Measurements from ENCODE around the gene PDE5A. TPM values are rescaled to one million over a fixed set of nuclear protein-coding genes. Genes with fewer than 3 reads are reported as not detected.

The PDE5A gene
- total and polyA plus RNA-seq, 10 of the 15 experiments (the other 5 are each of a cell fraction or from before 2014, with no cell fraction given): under 0.01 to 3.9 (median 0.26) TPM; not detected in 1

DNA sequence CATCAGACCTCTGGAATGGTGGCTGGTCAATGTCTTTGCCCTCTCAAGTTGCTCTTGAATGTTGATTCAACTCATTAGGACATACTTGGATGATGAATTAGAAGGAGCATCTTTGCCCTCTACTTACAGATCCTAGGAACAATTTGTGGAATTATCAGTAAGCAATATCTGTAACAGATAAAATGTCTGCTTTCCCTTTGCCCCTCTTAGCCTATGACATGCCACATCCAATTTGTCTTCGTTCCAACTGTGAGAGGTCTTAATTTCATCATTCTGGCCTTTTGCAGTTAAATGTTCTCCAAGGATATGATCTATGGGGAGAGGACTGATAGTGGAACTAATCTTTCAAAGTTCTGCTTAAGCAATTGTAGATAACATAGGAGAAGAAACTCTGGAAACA is 148.3 kb downstream of the PDE5A start:
- Histone ChIP-seq H3K27ac (ENCODE audit: control insufficient read depth, insufficient read depth) (no peak overlapping the region), H3K36me3 (ENCODE audit: control insufficient read depth in 2 of 2, insufficient read depth in 2 of 2, low read length in 1 of 2) (peaks cover 0 to 10% of the 10 kb centered on the region in 2 experiments; a peak in 3 of 4 replicates), H3K4me2 (ENCODE audit: control insufficient read depth, insufficient read depth) (no peak overlapping the region), H4K20me1 (ENCODE audit: control insufficient read depth, insufficient read depth) (no peaks in the 10 kb centered on the region), H3K9ac (ENCODE audit: control insufficient read depth, insufficient read depth, low read length) (no peak overlapping the region), H2AFZ (ENCODE audit: control insufficient read depth, low read depth, low read length) (no peak overlapping the region), H3K79me2 (ENCODE audit: control insufficient read depth, insufficient read depth, low read length) (no peaks in the 10 kb centered on the region), H3K9me3 (replicated peaks; ENCODE audit: control insufficient read depth, insufficient read depth, low read length) (no peaks in the 10 kb centered on the region), H3K4me3 (no peak overlapping the region), H3K4me1 (ENCODE audit: control insufficient read depth, insufficient read depth, low read length) (no peaks in the 10 kb centered on the region), H3K27me3 (replicated peaks in 1 of 2; ENCODE audit: control insufficient read depth in 2 of 2, insufficient read depth in 2 of 2, low read length in 1 of 2) (no peaks in the 10 kb centered on the region)
- ATAC-seq (no peak), DNase-seq (ENCODE audit: low read depth, low spot score) (no peak), FAIRE-seq (no peak)
- ChIA-PET CTCF (no interaction called here), SMC1A (ENCODE audit: uncharacterized antibody, unreplicated experiment) (no interaction called here), RAD21 (ENCODE audit: unreplicated experiment) (no interaction called here), POLR2A (no interaction called here)
- in situ Hi-C loops (cut with MboI) (no loop called here), intact Hi-C loops (cut with micrococcal nuclease; ENCODE audit: unreplicated experiment) (no loop called here)
- TF ChIP-seq TCF12 (IDR thresholded peaks at IDR 0.05; ENCODE audit: low read depth, low read length) (no peak), SMARCA5 (IDR thresholded peaks at IDR 0.05) (no peak), NFYA (IDR thresholded peaks at IDR 0.05; ENCODE audit: borderline replicate concordance, low read depth, low read length) (no peak)
- TF ChIP-seq, protein P1, sequence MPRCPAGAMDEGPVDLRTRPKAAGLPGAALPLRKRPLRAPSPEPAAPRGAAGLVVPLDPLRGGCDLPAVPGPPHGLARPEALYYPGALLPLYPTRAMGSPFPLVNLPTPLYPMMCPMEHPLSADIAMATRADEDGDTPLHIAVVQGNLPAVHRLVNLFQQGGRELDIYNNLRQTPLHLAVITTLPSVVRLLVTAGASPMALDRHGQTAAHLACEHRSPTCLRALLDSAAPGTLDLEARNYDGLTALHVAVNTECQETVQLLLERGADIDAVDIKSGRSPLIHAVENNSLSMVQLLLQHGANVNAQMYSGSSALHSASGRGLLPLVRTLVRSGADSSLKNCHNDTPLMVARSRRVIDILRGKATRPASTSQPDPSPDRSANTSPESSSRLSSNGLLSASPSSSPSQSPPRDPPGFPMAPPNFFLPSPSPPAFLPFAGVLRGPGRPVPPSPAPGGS (IDR thresholded peaks at IDR 0.05; ENCODE audit: borderline replicate concordance, insufficient read depth, low read depth, low read length, poor library complexity, severe bottlenecking): no peak
- TF ChIP-seq, protein P2, sequence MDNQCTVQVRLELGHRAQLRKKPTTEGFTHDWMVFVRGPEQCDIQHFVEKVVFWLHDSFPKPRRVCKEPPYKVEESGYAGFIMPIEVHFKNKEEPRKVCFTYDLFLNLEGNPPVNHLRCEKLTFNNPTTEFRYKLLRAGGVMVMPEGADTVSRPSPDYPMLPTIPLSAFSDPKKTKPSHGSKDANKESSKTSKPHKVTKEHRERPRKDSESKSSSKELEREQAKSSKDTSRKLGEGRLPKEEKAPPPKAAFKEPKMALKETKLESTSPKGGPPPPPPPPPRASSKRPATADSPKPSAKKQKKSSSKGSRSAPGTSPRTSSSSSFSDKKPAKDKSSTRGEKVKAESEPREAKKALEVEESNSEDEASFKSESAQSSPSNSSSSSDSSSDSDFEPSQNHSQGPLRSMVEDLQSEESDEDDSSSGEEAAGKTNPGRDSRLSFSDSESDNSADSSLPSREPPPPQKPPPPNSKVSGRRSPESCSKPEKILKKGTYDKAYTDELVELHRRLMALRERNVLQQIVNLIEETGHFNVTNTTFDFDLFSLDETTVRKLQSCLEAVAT (IDR thresholded peaks at IDR 0.05): no peak
- TF ChIP-seq, protein P3, sequence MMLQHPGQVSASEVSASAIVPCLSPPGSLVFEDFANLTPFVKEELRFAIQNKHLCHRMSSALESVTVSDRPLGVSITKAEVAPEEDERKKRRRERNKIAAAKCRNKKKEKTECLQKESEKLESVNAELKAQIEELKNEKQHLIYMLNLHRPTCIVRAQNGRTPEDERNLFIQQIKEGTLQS (IDR thresholded peaks at IDR 0.05; ENCODE audit: borderline replicate concordance, extremely low read depth, low read depth, low read length): no peak
- WGBS (ENCODE audit: insufficient coverage, insufficient replicate concordance, low lambda C conversion rate, missing lambda C conversion rate): 95% methylated on average over 1 of the region's 1 CpG
- no TSS peak for BruUV-seq (replicated peaks)

All from GM12878 (cell line).